ENCODE measurements around the gene FPR2.

- no peak for TF ChIP-seq CTCF (IDR thresholded peaks at IDR 0.05 in 4 of 5, conservative IDR thresholded peaks at IDR 0.05 in 1 of 5)
- TF ChIP-seq POLR2A (IDR thresholded peaks at IDR 0.05): no peak
Observed at GRCh38 chr19:51754109-51754508, 6.9 kb upstream of the FPR2 start.
